Chondrocyte (in vitro differentiated cells): ENCODE data around the gene RIMS1. TPM values are rescaled to one million over a fixed set of nuclear protein-coding genes. Genes with fewer than 3 reads are reported as not detected.

Experiments used
- DNase-seq: peaks from one replicate; pipeline ENCODE4 v3.0.0; 2021; ENCODE audit warnings: mixed read lengths, low spot score
- H3K27ac Mint-ChIP-seq: one replicate; pipeline ENCODE4 v1.8.0; 2021; ENCODE audit warnings: mild to moderate bottlenecking, moderate library complexity, mixed read lengths; ENCODE audit not compliant: unreplicated experiment
- H3K27me3 Mint-ChIP-seq: 2 replicates; pipeline ENCODE4 v1.8.0; 2021; ENCODE audit warnings: low read depth, mixed read lengths
- H3K36me3 Mint-ChIP-seq: 2 replicates; pipeline ENCODE4 v1.8.0; 2021; ENCODE audit warnings: low read depth, mixed read lengths
- H3K4me1 Mint-ChIP-seq: 2 replicates; pipeline ENCODE4 v1.8.0; 2021; ENCODE audit warnings: low read depth, mild to moderate bottlenecking, mixed read lengths
- H3K4me3 Mint-ChIP-seq: one replicate; pipeline ENCODE4 v1.8.0; 2021; ENCODE audit warnings: mild to moderate bottlenecking, moderate library complexity, mixed read lengths; ENCODE audit not compliant: unreplicated experiment
- H3K9me3 Mint-ChIP-seq: 2 replicates; pipeline ENCODE4 v1.8.0; 2021; ENCODE audit warnings: low read depth, mixed read lengths
- total RNA-seq: library from RNA; stranded (reverse); gene quantifications from 3 replicates; pipeline ENCODE4 v1.2.1, GENCODE V29; 2021
- TF ChIP-seq, protein P1 (sequence below): fragments of 200-600 bp; sonication (generic); IDR thresholded peaks from 2 replicates; pipeline ENCODE4 v1.5.0; 2021; ENCODE audit warnings: antibody characterized with exemption, mild to moderate bottlenecking, moderate library complexity

The RIMS1 gene
- total RNA-seq, 1 donor from 2014 or later: 6.6 TPM

DNA sequence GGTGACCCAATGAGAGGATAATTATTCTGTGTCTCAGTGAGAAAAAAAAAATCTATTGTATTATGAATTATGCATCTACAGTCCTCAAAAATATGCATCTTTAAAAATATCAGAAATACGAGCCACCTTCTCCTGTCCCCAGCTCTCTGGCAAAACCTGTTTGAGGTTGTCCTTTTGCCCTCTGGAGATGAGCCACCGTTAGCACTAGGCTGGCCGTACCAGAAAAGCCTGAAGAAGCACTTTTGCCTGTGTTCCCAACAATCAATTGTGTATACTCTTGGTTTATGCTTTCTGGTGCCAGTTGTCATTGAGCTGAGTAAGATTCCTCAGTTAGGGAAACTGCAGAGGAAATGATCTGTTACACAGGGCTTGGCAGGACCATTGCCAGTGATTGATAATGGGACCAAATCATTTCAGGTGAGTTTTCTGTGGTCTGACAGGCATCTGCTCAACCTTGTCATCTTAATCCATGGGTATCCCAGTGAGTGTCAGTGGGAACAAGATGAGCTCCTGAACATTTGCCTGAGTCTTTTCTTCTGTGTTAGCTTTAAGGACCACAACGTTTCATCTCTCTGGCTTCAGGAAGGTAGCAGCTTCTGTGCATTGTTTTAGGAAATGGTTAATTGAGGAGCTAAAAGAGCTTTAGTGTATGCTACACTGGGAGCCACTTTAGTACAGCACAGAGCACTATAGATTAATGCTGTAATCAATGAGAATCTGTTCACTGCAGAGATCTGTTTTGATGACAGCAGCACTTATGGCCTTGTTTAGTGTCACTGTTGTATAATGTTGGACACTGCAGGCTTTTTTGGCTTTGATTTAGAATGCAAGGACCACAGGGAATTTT, 330.1 kb downstream of the RIMS1 start:
- no peak overlapping the region for H3K27ac Mint-ChIP-seq
- no peaks in the 10 kb centered on the region for H3K9me3 Mint-ChIP-seq
- TF ChIP-seq, protein P1, sequence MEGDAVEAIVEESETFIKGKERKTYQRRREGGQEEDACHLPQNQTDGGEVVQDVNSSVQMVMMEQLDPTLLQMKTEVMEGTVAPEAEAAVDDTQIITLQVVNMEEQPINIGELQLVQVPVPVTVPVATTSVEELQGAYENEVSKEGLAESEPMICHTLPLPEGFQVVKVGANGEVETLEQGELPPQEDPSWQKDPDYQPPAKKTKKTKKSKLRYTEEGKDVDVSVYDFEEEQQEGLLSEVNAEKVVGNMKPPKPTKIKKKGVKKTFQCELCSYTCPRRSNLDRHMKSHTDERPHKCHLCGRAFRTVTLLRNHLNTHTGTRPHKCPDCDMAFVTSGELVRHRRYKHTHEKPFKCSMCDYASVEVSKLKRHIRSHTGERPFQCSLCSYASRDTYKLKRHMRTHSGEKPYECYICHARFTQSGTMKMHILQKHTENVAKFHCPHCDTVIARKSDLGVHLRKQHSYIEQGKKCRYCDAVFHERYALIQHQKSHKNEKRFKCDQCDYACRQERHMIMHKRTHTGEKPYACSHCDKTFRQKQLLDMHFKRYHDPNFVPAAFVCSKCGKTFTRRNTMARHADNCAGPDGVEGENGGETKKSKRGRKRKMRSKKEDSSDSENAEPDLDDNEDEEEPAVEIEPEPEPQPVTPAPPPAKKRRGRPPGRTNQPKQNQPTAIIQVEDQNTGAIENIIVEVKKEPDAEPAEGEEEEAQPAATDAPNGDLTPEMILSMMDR: no peak
- H3K4me3 Mint-ChIP-seq: no peak overlapping the region
- no peaks in the 10 kb centered on the region for H3K4me1 Mint-ChIP-seq
- H3K36me3 Mint-ChIP-seq: no peaks in the 10 kb centered on the region
- H3K27me3 Mint-ChIP-seq: no peaks in the 10 kb centered on the region
- no peak for DNase-seq

DNA sequence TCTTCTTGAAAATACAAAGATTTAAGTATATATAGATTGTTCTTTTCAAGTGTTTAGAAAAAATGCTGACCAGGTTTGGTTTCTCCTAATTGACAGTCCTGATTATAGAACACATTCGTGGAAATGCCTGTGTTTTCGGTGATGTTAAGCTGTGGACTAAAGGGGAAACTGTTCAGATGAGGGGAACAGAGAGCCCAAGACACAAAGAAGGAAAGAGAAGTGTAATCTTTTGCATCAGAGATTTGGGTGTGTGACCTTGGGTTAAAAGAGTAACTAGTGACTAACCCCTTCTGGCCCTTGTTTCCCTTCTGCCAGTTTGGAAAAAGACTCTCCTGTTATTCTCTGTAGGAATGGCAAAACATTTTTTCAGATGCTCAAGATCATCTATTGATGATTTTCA, 331.3 kb downstream of the RIMS1 start:
- Mint-ChIP-seq H3K27ac (no peak overlapping the region), H3K4me3 (no peak overlapping the region), H3K9me3 (no peaks in the 10 kb centered on the region), H3K27me3 (no peaks in the 10 kb centered on the region), H3K4me1 (no peaks in the 10 kb centered on the region), H3K36me3 (no peaks in the 10 kb centered on the region)
- no peak for DNase-seq
- TF ChIP-seq, protein P1: no peak

DNA sequence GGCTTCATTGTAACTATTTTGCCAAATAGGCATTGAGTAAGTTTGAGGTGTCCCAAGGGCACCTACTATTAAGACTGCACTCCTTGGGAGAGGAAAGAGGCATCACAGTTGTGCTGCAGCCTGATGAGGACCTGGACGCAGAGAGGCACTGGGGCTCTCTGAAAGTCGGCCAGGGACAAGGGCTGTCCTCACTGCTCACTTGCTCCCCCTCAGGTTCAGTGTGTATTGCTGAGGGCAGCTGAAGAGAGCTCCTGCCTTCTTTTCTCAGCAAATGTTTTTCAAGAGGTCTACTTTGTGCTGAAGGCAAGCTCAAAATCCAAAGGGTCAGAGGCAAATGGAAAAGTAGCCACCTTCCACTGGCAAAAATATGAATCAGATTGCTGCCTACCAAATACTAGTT, 331.8 kb downstream of the RIMS1 start:
- peak; percentile 28 for DNase-seq
- no peaks in the 10 kb centered on the region for H3K9me3 Mint-ChIP-seq
- no peak overlapping the region for H3K27ac Mint-ChIP-seq
- H3K4me1 Mint-ChIP-seq: no peaks in the 10 kb centered on the region
- H3K27me3 Mint-ChIP-seq: no peaks in the 10 kb centered on the region
- H3K4me3 Mint-ChIP-seq: no peak overlapping the region
- no peaks in the 10 kb centered on the region for H3K36me3 Mint-ChIP-seq
- TF ChIP-seq, protein P1: peak; percentile 68

- DNase-seq: no peak
- H3K4me1 Mint-ChIP-seq: no peaks in the 10 kb centered on the region
- TF ChIP-seq, protein P1: no peak
Observed at GRCh38 chr6:72219536-72219935, 333.2 kb downstream of the RIMS1 start.

DNA sequence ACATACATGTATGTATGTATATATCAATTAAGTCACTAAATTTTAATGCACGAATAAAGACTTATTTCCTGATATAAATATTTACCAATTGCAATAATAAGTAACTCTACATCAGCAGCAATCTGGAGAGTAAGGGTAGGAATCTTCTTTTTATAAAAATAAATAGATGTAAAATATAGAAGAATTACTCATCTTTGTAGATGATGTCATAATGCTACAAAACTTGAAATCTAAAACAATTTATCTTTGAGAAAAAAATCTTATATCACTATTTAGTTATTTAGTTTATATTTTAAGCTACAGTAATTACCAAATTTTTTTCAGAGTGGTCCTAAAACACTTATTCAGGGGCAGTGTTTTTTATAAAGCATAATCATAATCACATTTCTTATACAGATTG, 351.7 kb downstream of the RIMS1 start:
- no peak for DNase-seq
- Mint-ChIP-seq H3K27ac (no peak overlapping the region), H3K27me3 (no peaks in the 10 kb centered on the region), H3K36me3 (no peaks in the 10 kb centered on the region), H3K9me3 (no peaks in the 10 kb centered on the region), H3K4me1 (peaks cover 15% of the 10 kb centered on the region), H3K4me3 (no peak overlapping the region)
- TF ChIP-seq, protein P1: no peak

More at GRCh38 chr6:72219536-72219935, 333.2 kb downstream of the RIMS1 start:
- H3K4me3 Mint-ChIP-seq: no peak overlapping the region
- no peak overlapping the region for H3K27ac Mint-ChIP-seq
- no peaks in the 10 kb centered on the region for H3K27me3 Mint-ChIP-seq
- H3K9me3 Mint-ChIP-seq: no peaks in the 10 kb centered on the region
- no peaks in the 10 kb centered on the region for H3K36me3 Mint-ChIP-seq
